EL (cell line): ENCODE data around the gene KSR2.
"Not testable (repeated sequence)": the region's sequence is repeated elsewhere in the genome, so short reads cannot be mapped to it uniquely, and the experiment has no call there.

ENCODE experiments used
- DNase-seq: peaks from one replicate; pipeline ENCODE4 v3.0.0-alpha.2; 2016

The KSR2 gene

GRCh38 chr12:117967043-117967442 is 1.7 kb downstream of the KSR2 start:
- DNase-seq, result no peak

DNA sequence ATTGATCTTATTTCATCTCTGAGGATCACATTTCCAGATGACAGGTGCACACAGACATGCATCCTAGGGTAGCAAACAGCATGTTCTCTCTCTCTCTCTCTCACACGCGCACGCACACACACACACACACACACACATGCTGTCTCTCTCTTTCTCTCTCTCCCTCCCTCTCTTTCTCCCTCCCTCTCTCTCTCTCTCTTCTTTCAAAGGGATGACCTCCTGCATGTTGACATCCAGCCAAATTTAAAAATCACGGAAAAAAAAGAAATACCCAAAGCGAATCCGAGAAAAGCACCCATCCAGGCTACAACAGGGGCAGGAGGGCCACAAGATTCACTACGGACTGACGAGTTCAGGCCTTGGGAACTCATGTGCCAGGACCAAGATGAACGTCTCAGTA is 2.3 kb downstream of the KSR2 start:
- no peak for DNase-seq

DNA sequence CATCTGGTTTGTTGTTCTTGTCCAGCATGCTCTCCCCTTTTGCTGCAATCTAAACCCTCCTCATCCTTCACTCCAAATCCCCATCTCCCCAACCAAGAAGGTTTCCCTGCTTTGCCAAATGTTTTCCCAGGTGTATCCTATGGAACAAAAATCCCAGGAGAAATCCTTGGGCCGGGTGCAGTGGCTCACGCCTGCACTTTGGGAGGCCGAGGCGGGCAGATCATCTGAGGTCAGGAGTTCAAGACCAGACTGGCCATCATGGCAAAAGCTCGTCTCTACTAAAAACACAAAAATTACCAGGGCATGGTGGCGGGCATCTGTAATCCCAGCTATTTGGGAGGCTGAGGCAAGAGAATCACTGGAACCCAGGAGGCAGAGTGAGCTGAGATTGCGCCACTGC is 5.0 kb downstream of the KSR2 start:
- no peak for DNase-seq

DNA sequence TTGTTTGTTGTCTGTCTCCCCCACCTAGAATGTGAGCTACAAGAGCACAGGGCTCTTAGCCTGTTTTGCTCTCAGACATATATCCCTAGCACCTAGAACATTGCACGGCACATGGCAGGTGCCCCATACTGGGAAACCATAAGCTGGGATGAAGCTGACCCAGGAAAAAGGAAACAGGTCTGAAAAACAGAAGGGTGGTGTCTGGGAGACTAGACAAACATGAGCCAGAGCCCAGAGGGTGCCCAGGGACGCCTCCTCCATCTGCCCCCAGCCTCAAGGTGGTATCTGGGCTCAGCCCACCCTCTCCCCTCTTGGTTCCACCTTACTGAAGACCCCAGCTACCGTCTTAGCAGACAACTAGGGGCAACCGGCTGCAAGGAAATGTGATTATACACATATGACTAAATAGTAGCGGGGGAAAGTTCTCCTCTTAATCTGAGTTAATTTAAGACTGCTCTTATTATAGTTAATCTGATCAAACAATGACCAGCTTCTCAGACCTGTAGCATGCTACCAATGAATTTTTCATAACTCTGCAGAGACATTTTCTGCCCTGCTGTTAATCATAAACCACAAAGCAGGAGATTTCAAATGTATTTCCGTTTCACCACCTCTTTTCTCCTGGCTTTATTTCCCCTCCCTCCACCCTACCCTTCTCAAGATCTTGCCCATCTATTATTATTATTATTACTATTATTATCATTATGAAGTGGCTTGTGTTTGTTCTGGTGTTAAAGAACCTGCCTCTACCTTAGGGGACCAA is 31.9 kb downstream of the KSR2 start:
- DNase-seq, result no peak

- DNase-seq, result no peak
Measured at GRCh38 chr12:117933545-117933944, 35.2 kb downstream of the KSR2 start.

- DNase-seq, result no peak
Measured at GRCh38 chr12:117926391-117926899, 42.3 kb downstream of the KSR2 start.

DNA sequence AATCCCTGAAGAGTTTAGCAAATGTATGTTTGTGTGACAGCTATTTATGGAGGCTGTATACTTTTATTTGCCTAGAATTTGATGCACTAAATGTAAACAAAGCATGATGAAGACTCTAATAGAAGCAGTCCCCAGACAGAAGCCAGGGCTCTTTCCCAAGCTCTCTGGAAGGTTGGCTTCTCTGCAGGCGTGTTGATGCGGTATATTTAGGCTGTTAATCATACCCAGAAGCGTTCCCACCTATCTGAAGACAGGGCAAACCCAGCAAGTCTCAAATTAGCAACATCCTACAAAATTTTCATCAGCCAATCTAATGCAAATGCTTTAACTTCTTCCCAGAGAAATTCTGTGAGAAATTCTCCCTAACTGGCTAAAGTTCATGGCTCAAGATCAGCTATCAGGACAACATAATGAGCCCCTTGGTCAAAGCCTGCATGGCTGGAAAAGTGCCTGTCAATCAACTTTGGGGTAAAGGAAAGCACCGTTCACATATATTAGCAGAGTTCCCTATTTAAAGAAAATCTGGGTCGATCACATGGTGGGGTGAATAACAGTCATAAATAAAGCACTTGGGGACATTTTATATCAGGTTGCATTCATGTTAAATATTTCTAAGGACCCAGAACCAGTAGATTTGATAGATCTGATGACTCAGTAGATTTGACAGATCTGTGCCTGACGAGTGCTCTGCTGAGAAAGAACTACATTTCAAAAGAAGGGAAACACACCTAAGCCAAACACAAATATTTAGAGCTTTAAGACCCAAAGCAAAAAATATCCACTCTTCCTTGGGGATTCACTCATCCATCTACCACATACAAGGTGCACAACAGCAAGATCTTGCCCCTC is 46.6 kb downstream of the KSR2 start:
- DNase-seq, result no peak

DNA sequence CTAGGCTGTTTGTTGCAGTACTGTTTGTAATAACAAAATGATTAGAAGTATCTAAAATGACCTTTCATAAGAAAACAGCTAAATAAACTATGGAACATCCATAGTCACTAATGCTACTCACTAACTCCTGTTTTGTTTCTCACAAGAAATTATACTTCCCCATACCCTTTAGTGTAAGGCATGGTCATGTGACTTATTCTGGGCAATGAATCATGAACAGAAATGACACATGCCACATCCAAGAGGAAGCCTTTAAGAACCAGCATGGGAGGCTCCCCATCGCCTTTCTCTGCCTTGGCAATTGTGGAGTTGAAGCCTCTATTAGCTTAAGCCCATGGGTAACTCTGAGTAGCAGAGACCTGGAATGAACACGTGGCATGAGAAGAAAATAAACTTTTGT is 49.3 kb downstream of the KSR2 start:
- DNase-seq, result no peak

- DNase-seq, result no peak
Measured at GRCh38 chr12:117914686-117915085, 54.1 kb downstream of the KSR2 start.

- no peak for DNase-seq
Measured at GRCh38 chr12:117912756-117913155, 56.0 kb downstream of the KSR2 start.

GRCh38 chr12:117908411-117908810 is 60.4 kb downstream of the KSR2 start:
- no peak for DNase-seq

DNA sequence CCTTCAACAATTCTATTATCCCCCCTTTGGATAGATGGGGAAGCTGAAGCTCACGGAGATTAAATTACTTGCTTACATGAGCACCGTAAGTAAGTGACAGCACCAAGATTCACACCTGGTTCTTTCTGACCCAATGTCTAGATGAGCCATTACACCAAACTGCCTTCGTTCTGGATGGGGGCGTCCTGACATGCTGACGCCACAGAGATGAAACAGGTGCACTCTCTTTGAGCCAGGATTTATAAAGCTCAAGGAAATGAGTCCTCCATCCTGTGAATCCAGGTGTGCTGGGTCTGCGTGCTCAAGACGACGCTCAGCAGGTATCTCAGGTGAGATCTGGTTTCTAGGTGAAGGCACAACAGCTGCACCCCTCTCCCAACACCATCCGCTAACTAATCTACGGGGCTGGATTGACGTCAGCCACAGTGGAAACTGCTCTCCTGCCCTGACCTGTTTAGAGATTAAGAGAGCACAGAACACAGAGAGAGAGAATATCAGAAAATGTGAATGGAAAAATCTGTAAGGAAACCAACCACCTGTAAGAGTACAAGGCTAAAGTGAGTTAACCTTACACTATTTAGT is 61.6 kb downstream of the KSR2 start:
- no peak for DNase-seq

DNA sequence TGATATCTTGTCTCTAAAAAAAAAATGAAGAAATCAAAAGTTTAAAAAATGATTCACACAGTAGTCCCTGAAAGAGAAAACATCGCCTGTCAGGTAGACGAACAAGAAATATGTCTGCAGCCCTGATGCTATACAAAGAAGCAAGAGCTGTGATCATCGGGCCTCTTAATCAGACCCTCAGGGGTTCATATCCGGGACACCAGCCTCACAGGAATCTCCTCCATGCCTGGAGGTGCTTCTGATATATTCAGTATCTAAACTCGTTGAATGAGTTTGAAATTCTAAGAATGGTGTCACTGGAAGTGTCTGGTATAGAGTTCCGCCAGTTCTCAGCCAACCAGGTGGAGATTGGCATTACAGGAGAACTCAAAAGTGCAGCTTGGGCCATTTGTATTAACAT is 64.7 kb downstream of the KSR2 start:
- DNase-seq, result no peak

- DNase-seq, result peak; percentile 61
Measured at GRCh38 chr12:117903110-117903840, 65.5 kb downstream of the KSR2 start.

DNA sequence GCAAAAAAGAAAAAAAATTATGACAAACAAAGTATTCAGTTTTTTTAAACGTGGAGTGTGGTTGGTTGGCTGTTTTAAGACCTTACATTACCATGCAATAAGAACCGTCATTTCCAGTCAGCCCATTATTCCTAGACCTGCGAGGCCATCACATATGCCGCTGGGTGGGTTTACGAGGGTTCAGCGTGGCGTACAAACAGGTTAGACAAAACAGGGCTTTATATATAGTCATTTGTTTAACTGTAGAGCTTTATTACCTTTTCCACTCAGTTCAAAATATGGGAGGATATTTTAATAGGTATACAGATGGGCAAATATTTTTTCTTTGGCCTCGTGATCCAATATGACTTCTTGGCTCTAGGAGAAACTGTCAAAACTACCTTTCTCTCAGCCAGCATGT is 67.2 kb downstream of the KSR2 start:
- no peak for DNase-seq

- DNase-seq, result peak; percentile 88
Measured at GRCh38 chr12:117900561-117900960, 68.2 kb downstream of the KSR2 start.

DNA sequence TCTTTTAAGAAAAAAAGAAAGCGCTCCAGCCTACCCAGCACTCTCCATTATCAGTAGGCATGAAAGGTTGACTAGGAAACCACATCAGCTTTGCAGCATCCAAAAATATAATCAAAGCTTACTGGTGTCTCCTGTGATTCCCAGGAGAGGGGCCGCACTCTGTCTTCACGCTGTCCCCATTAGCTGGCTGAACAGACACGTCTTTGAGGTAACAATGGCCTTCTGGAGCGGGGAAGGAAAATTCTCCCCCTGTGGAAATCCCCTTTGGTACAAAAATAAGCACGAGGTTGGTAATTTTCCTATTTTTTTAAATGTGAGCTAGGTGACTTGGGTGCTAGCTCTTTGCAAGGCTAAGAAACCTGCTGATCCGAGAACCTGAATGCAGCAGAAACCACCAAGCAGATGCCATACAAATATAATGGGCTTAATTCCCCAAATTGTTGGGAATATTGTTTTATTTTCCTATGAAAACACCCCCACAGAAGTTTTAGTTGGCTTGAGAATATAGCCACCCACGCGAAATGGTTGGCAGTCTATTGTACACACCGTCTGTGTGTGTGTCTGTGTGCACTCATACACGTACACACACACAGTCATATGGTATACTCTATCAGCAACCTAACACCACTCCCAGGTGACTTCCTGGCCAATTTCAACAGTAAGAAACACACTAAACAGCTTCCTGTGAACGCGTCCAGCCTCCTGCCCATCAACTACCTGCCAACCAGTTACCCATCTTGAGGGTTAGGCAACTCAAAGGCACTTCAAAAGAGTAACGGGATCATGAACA is 71.2 kb downstream of the KSR2 start:
- DNase-seq, result no peak

DNA sequence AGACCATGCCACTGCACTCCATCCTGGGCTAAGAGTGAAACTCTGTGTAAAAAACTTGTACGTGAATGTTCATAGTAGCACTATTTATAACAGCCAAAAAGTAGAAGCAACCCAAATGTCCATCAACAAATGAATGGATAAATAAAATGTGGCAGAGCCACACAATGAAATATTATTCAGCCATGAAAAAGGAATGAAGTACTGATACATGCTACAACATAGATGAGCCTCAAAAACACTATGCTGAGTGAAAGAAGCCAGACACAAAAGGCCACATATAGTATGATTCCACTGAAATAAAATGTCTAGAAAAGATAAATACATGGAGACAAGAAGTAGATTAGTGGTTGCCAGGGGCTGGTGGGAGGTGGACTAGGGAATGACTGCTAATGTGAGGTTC is 72.8 kb downstream of the KSR2 start:
- no peak for DNase-seq

GRCh38 chr12:117892441-117892840 is 76.3 kb downstream of the KSR2 start:
- no peak for DNase-seq

- DNase-seq, result not testable (repeated sequence)
Measured at GRCh38 chr12:117891265-117891664, 77.5 kb downstream of the KSR2 start.

DNA sequence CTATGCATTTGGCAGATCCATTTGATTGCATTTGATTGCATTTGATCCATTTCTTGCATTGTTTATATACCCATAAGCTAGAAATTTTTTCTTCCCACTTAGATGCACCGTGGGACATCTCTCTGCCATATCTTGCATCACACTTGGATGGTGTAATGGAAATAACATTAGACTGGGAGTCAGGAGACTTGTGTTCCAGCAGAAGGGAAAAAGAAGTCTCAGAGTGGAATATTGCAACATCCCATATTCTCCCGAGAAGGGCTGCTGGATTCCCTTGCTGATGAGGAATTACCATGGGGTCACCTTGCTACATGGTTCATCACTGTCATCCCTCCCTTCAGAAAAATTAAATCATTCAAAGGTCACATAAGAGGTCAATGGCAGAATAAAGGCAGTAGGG is 78.1 kb downstream of the KSR2 start:
- no peak for DNase-seq

- no peak for DNase-seq
Measured at GRCh38 chr12:117890137-117890536, 78.7 kb downstream of the KSR2 start.
